WTC11 (cell line): ENCODE data around the gene KRT32. TPM values are rescaled to one million over a fixed set of nuclear protein-coding genes. Genes with fewer than 3 reads are reported as not detected.

Experiments used
- ATAC-seq: fragments of 200-7000 bp; cut with Tn5 transposase; 2 replicates; pipeline ENCODE4 v1.10.0; 2021; ENCODE audit warnings: mild to moderate bottlenecking, moderate library complexity
- CTCF ChIA-PET: fragments of 300-600 bp; sonication (Branson Sonifier 250); formaldehyde crosslinking; loops from one replicate; lab custom pipeline; 2021; ENCODE audit warnings: antibody characterized with exemption; lab: Charles Lee
- POLR2A ChIA-PET: fragments of 350-600 bp; sonication (Branson Sonifier 250); formaldehyde crosslinking; loops from one replicate; lab custom pipeline; 2021; ENCODE audit warnings: antibody characterized with exemption; lab: Charles Lee
- DNase-seq: peaks from one replicate; pipeline ENCODE4 v3.0.0; 2021; ENCODE audit warnings: low spot score
- H3K27ac Mint-ChIP-seq: 2 replicates; pipeline ENCODE4 v1.8.0; 2021; ENCODE audit warnings: mixed read lengths
- H3K27me3 Mint-ChIP-seq: 2 replicates; pipeline ENCODE4 v1.8.0; 2021; ENCODE audit warnings: low read depth, mild to moderate bottlenecking, moderate library complexity, mixed read lengths
- H3K36me3 Mint-ChIP-seq: 2 replicates; pipeline ENCODE4 v1.8.0; 2021; ENCODE audit warnings: mixed read lengths
- H3K4me1 Mint-ChIP-seq: 2 replicates; pipeline ENCODE4 v1.8.0; 2022; ENCODE audit warnings: mixed read lengths
- H3K4me3 Mint-ChIP-seq: 2 replicates; pipeline ENCODE4 v1.8.0; 2021; ENCODE audit warnings: mild to moderate bottlenecking, moderate library complexity, mixed read lengths
- H3K9me3 Mint-ChIP-seq: 2 replicates; pipeline ENCODE4 v1.8.0; 2021; ENCODE audit warnings: mixed read lengths
- AFF4 ChIP-seq: sonication (generic); formaldehyde crosslinking; IDR thresholded peaks from 2 replicates; pipeline ENCODE4 v1.8.1; 2023; ENCODE audit warnings: mild to moderate bottlenecking, missing genetic modification reagents, borderline replicate concordance
- AR ChIP-seq: fragments of 250-450 bp; sonication (Bioruptor Pico); IDR thresholded peaks from 2 replicates; pipeline ENCODE4 v1.9.0; 2021; ENCODE audit warnings: mild to moderate bottlenecking
- ATF1 ChIP-seq: sonication (generic); formaldehyde crosslinking; IDR thresholded peaks from 2 replicates; pipeline ENCODE4 v1.8.1; 2023; ENCODE audit warnings: mild to moderate bottlenecking, moderate library complexity, missing genetic modification reagents
- GRHL2 ChIP-seq: fragments of 250-450 bp; sonication (Bioruptor Pico); IDR thresholded peaks from 2 replicates; pipeline ENCODE4 v1.8.0; 2022; ENCODE audit warnings: mild to moderate bottlenecking, moderate library complexity; ENCODE audit not compliant: insufficient replicate concordance, severe bottlenecking
- IRF2 ChIP-seq: sonication (generic); formaldehyde crosslinking; IDR thresholded peaks from 2 replicates; pipeline ENCODE4 v1.8.0; 2022; ENCODE audit warnings: low read depth, missing genetic modification reagents, borderline replicate concordance
- JUN ChIP-seq: sonication (generic); formaldehyde crosslinking; IDR thresholded peaks from 2 replicates; pipeline ENCODE4 v1.8.0; 2023; ENCODE audit warnings: mild to moderate bottlenecking, missing genetic modification reagents
- MXD4 ChIP-seq: fragments of 250-450 bp; sonication (Bioruptor Pico); IDR thresholded peaks from 2 replicates; pipeline ENCODE4 v1.8.0; 2021; ENCODE audit warnings: mild to moderate bottlenecking, moderate library complexity, borderline replicate concordance
- NR1H2 ChIP-seq: sonication (generic); formaldehyde crosslinking; IDR thresholded peaks from 2 replicates; pipeline ENCODE4 v1.9.0; 2021; ENCODE audit warnings: mild to moderate bottlenecking, moderate library complexity, missing genetic modification reagents
- OVOL2 ChIP-seq: fragments of 250-450 bp; sonication (Bioruptor Pico); IDR thresholded peaks from 2 replicates; pipeline ENCODE4 v1.9.0; 2021; ENCODE audit warnings: mild to moderate bottlenecking, borderline replicate concordance
- TEAD4 ChIP-seq: sonication (generic); formaldehyde crosslinking; IDR thresholded peaks from 2 replicates; pipeline ENCODE4 v1.8.0; 2022; ENCODE audit warnings: mild to moderate bottlenecking, missing genetic modification reagents
- TP53 ChIP-seq: sonication (generic); formaldehyde crosslinking; IDR thresholded peaks from 2 replicates; pipeline ENCODE4 v1.8.1; 2023; ENCODE audit warnings: mild to moderate bottlenecking, missing genetic modification reagents
- USF1 ChIP-seq: sonication (generic); formaldehyde crosslinking; IDR thresholded peaks from 2 replicates; pipeline ENCODE4 v1.8.0; 2022; ENCODE audit warnings: mild to moderate bottlenecking, missing genetic modification reagents
- USF2 ChIP-seq: sonication (generic); formaldehyde crosslinking; IDR thresholded peaks from 2 replicates; pipeline ENCODE4 v1.8.1; 2023; ENCODE audit warnings: mild to moderate bottlenecking, missing genetic modification reagents, moderate library complexity
- ZNF121 ChIP-seq: sonication (generic); formaldehyde crosslinking; IDR thresholded peaks from 2 replicates; pipeline ENCODE4 v1.8.0; 2023; ENCODE audit warnings: missing genetic modification reagents
- ZNF263 ChIP-seq: sonication (generic); formaldehyde crosslinking; IDR thresholded peaks from 2 replicates; pipeline ENCODE4 v1.8.1; 2022; ENCODE audit warnings: low read depth, mild to moderate bottlenecking, moderate library complexity, missing genetic modification reagents
- ZNF423 ChIP-seq: fragments of 250-450 bp; sonication (Bioruptor Pico); IDR thresholded peaks from 2 replicates; pipeline ENCODE4 v2.1.2; 2022; ENCODE audit warnings: mild to moderate bottlenecking, moderate library complexity
- ZNF425 ChIP-seq: fragments of 250-450 bp; sonication (Bioruptor Pico); conservative IDR thresholded peaks from 2 replicates; pipeline ENCODE4 v1.9.0; 2021; ENCODE audit warnings: mild to moderate bottlenecking
- total RNA-seq: library from RNA; stranded (reverse); gene quantifications from 3 replicates; pipeline ENCODE4 v1.2.3, GENCODE V29; 2021
- TF ChIP-seq, protein P1 (sequence below): sonication (generic); formaldehyde crosslinking; conservative IDR thresholded peaks from 2 replicates; pipeline ENCODE4 v1.8.1; 2023; ENCODE audit warnings: mild to moderate bottlenecking, low read depth, missing genetic modification reagents, moderate library complexity
- TF ChIP-seq, protein P2 (sequence below): fragments of 250-450 bp; sonication (Bioruptor Pico); IDR thresholded peaks from 2 replicates; pipeline ENCODE4 v1.9.0; 2021; ENCODE audit warnings: moderate library complexity, mild to moderate bottlenecking, inconsistent platforms, borderline replicate concordance

KRT32 gene
- total RNA-seq, 1 experiment from 2014 or later = not detected

- Mint-ChIP-seq H3K27ac (no peak overlapping the region), H3K36me3 (no peaks in the 10 kb centered on the region), H3K27me3 (peaks cover 1% of the 10 kb centered on the region; the same call in 1 of the 2 replicates), H3K4me1 (peaks cover 16% of the 10 kb centered on the region), H3K9me3 (no peaks in the 10 kb centered on the region), H3K4me3 (no peak overlapping the region)
- TF ChIP-seq AR (CRISPR knock-in tag) (no peak), MXD4 (CRISPR knock-in tag) (no peak), JUN (CRISPR knock-in tag) (no peak), ZNF423 (CRISPR knock-in tag) (no peak), ATF1 (no peak), NR1H2 (CRISPR knock-in tag) (no peak), GRHL2 (no peak), ZNF263 (CRISPR knock-in tag) (no peak), AFF4 (CRISPR knock-in tag) (no peak)
- TF ChIP-seq, protein P1, sequence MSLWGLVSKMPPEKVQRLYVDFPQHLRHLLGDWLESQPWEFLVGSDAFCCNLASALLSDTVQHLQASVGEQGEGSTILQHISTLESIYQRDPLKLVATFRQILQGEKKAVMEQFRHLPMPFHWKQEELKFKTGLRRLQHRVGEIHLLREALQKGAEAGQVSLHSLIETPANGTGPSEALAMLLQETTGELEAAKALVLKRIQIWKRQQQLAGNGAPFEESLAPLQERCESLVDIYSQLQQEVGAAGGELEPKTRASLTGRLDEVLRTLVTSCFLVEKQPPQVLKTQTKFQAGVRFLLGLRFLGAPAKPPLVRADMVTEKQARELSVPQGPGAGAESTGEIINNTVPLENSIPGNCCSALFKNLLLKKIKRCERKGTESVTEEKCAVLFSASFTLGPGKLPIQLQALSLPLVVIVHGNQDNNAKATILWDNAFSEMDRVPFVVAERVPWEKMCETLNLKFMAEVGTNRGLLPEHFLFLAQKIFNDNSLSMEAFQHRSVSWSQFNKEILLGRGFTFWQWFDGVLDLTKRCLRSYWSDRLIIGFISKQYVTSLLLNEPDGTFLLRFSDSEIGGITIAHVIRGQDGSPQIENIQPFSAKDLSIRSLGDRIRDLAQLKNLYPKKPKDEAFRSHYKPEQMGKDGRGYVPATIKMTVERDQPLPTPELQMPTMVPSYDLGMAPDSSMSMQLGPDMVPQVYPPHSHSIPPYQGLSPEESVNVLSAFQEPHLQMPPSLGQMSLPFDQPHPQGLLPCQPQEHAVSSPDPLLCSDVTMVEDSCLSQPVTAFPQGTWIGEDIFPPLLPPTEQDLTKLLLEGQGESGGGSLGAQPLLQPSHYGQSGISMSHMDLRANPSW (CRISPR knock-in tag) = no peak
- ATAC-seq = no peak
- no peak for DNase-seq
- CTCF ChIA-PET = interaction anchor here (1.1 to 4.2 kb wide), 5 partner anchors 9 to 168 kb away, joined by 3 to 32 read pairs (median 12); no protein-coding TSS in a partner anchor
- POLR2A ChIA-PET = no interaction called here
These were observed 27.3 kb upstream of the KRT32 start for GRCh38 chr17:41494524-41494923.

GRCh38 chr17:41492771-41493170, 25.6 kb upstream of the KRT32 start:
- ChIA-PET CTCF (interaction anchor here (1.0 to 10.9 kb wide), 3 partner anchors 56 to 173 kb away, joined by 3 to 160 read pairs (median 3); no protein-coding TSS in a partner anchor), POLR2A (interaction anchor here (0.5 kb wide), 1 partner anchor 34 kb away, joined by 3 read pairs; no protein-coding TSS in a partner anchor)
- no peaks in the 10 kb centered on the region for H3K36me3 Mint-ChIP-seq
- H3K4me3 Mint-ChIP-seq = no peak overlapping the region
- H3K4me1 Mint-ChIP-seq = 0 out of 2 replicates have a peak, but pooled peaks cover 6% of the 10 kb centered on the region
- H3K9me3 Mint-ChIP-seq = no peaks in the 10 kb centered on the region
- TF ChIP-seq USF2 (no peak), ZNF121 (CRISPR knock-in tag) (no peak), ZNF425 (CRISPR knock-in tag) (no peak), IRF2 (no peak), USF1 (no peak), TEAD4 (CRISPR knock-in tag) (no peak), OVOL2 (CRISPR knock-in tag) (no peak), TP53 (CRISPR knock-in tag) (no peak)
- TF ChIP-seq, protein P2, sequence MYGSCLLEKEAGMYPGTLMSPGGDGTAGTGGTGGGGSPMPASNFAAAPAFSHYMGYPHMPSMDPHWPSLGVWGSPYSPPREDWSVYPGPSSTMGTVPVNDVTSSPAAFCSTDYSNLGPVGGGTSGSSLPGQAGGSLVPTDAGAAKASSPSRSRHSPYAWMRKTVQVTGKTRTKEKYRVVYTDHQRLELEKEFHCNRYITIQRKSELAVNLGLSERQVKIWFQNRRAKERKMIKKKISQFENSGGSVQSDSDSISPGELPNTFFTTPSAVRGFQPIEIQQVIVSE (CRISPR knock-in tag) = no peak
- H3K27ac Mint-ChIP-seq = no peak overlapping the region
- ATAC-seq (no peak), DNase-seq (no peak)
- no peaks in the 10 kb centered on the region for H3K27me3 Mint-ChIP-seq
